H1 (cell line): ENCODE measurements around the gene MPV17L2. TPM values are rescaled to one million over a fixed set of nuclear protein-coding genes. Genes with fewer than 3 reads are reported as not detected.

Experiments used
- CBX8 ChIP-seq: fragments of 300-800, 300-1000 bp; sonication (generic); IDR thresholded peaks from 2 replicates; pipeline ENCODE4 v1.7.1; 2016; ENCODE audit warnings: low read depth, low read length, borderline replicate concordance
- CHD7 ChIP-seq: fragments of 300-600 bp; sonication (generic); IDR thresholded peaks from 2 replicates; pipeline ENCODE4 v1.7.1; 2012; ENCODE audit warnings: low read length, moderate library complexity, mild to moderate bottlenecking, inconsistent platforms; ENCODE audit not compliant: insufficient replicate concordance
- GABPA ChIP-seq: IDR thresholded peaks from 2 replicates; pipeline ENCODE4 v1.6.1; 2011; ENCODE audit warnings: mild to moderate bottlenecking, low read length, moderate library complexity, borderline replicate concordance; ENCODE audit not compliant: insufficient read depth
- NRF1 ChIP-seq: IDR thresholded peaks from 2 replicates; pipeline ENCODE4 v1.6.1; 2011; ENCODE audit warnings: mild to moderate bottlenecking, low read depth, low read length, improper control_type of control experiment
- polyA plus RNA-seq, 7 experiments: library from polyadenylated mRNA; depleted of rRNA in 3 of 7; stranded (reverse) in 5 of 7; unstranded in 2 of 7; fragments of >200 nt in 5 of 7; fragments of 200-250 nt in 2 of 7; gene quantifications; 1 replicate in 5 of 7; 2 replicates in 1 of 7; 4 replicates in 1 of 7; pipeline versions ENCODE4 v1.2.1 to v1.2.3, GENCODE V29; 2011 to 2013; ENCODE audit warnings: missing spikeins in 2 of 7, mixed read lengths in 2 of 7
- total RNA-seq: library from RNA; stranded (reverse); fragmentation: NEBNext Ultra II Directional; extraction: Animal tissue kit (Norgen Biotek cat#: 25700); gene quantifications from 2 replicates; pipeline ENCODE4 v1.2.1, GENCODE V29; 2021

MPV17L2 gene
- total and polyA plus RNA-seq, 2 of the 8 experiments (the other 6 are each of a cell fraction or from before 2014, with no cell fraction given): 24.2 to 82.6 TPM

GRCh38 chr19:18156268-18156667 lies 36.8 kb upstream of the MPV17L2 start (continued):
- TF ChIP-seq CHD7 (no peak), NRF1 (no peak), CBX8 (no peak), GABPA (no peak)
